Left lobe of liver (tissue), 2 donors: Measurements from ENCODE around the gene LCN10. TPM values are rescaled to one million over a fixed set of nuclear protein-coding genes. Genes with fewer than 3 reads are reported as not detected.
"Not testable (repeated sequence)": the region's sequence is repeated elsewhere in the genome, so short reads cannot be mapped to it uniquely, and the experiment has no call there.

ENCODE experiments used
- ATAC-seq: fragments of 200-7000 bp; cut with Tn5 transposase; one replicate; pipeline ENCODE4 v1.9.1; 2020; ENCODE audit warnings: mild to moderate bottlenecking, moderate library complexity
- DNase-seq: peaks from one replicate; pipeline ENCODE4 v3.0.0-alpha.2; 2020; ENCODE audit warnings: low spot score
- total RNA-seq: library from RNA; stranded (reverse); gene quantifications from one replicate; pipeline ENCODE4 v1.2.1, GENCODE V29; 2021
- donor health status: DM: no; HTN: no; CAD: no; lungs with moderate emphysema.
- donor health status: DM: no; HTN: yes; CAD: no.

LCN10 gene
- total RNA-seq, 1 donor from 2014 or later = 0.15 TPM

GRCh38 chr9:136755302-136756133 lies 12.8 kb upstream of the LCN10 start:
- not testable (repeated sequence) for ATAC-seq, DNase-seq

- ATAC-seq = no peak
- DNase-seq = no peak
Observed at GRCh38 chr9:136754626-136755301, 12.0 kb upstream of the LCN10 start.

- ATAC-seq = no peak
- DNase-seq = no peak
Observed at GRCh38 chr9:136754059-136754572, 11.4 kb upstream of the LCN10 start.

- ATAC-seq = no peak
- no peak for DNase-seq
Observed at GRCh38 chr9:136753371-136754058, 10.8 kb upstream of the LCN10 start.

GRCh38 chr9:136751814-136752213 lies 9.1 kb upstream of the LCN10 start:
- DNase-seq (no peak), ATAC-seq (no peak)

GRCh38 chr9:136751244-136751643 lies 8.5 kb upstream of the LCN10 start:
- ATAC-seq = no peak
- no peak for DNase-seq

- ATAC-seq (no peak), DNase-seq (no peak)
Observed at GRCh38 chr9:136750526-136750925, 7.8 kb upstream of the LCN10 start.

- ATAC-seq (no peak), DNase-seq (no peak)
Observed at GRCh38 chr9:136748666-136749611, 6.2 kb upstream of the LCN10 start.

GRCh38 chr9:136748201-136748600 lies 5.5 kb upstream of the LCN10 start, which contains the start of gene LCN6:
Gene LCN6, minus strand, starts transcription at chr9:136748525. Its CDS starts 42 bp downstream, at chr9:136748483.
- ATAC-seq = no peak

GRCh38 chr9:136747161-136748060 lies 4.7 kb upstream of the LCN10 start:
- DNase-seq = no peak
- ATAC-seq = no peak

More at GRCh38 chr9:136748201-136748600, 5.5 kb upstream of the LCN10 start, which contains the start of gene LCN6:
- DNase-seq = no peak

- ATAC-seq (no peak), DNase-seq (no peak)
Observed at GRCh38 chr9:136746621-136747020, 3.9 kb upstream of the LCN10 start.

- ATAC-seq = no peak
- no peak for DNase-seq
Observed at GRCh38 chr9:136746155-136746490, 3.4 kb upstream of the LCN10 start.

GRCh38 chr9:136745389-136746154 lies 2.8 kb upstream of the LCN10 start:
- no peak for ATAC-seq
- DNase-seq = no peak

- ATAC-seq = no peak
- DNase-seq = no peak
Observed at GRCh38 chr9:136744773-136745172, 2.0 kb upstream of the LCN10 start.

GRCh38 chr9:136743639-136744211 lies 985 bp upstream of the LCN10 start:
- DNase-seq = no peak

GRCh38 chr9:136741883-136742571 lies 713 bp downstream of the LCN10 start:
- DNase-seq (no peak), ATAC-seq (no peak)

More at GRCh38 chr9:136743639-136744211, 985 bp upstream of the LCN10 start:
- ATAC-seq = no peak
